H1 (cell line): ENCODE data around the gene GRM7. TPM values are rescaled to one million over a fixed set of nuclear protein-coding genes. Genes with fewer than 3 reads are reported as not detected.

Source experiments
- CTCF ChIA-PET: fragments of 300-600 bp; sonication (Branson Sonifier 250); formaldehyde crosslinking; loops from one replicate; lab custom pipeline; 2021; ENCODE audit not compliant: partially characterized antibody; lab: Charles Lee
- POLR2A ChIA-PET: fragments of 300-600 bp; sonication (Branson Sonifier 250); formaldehyde crosslinking; loops from one replicate; lab custom pipeline; 2021; ENCODE audit warnings: inconsistent platforms; ENCODE audit not compliant: partially characterized antibody; lab: Charles Lee
- DNase-seq, 2 experiments: peaks; one replicate each; pipeline versions ENCODE4 v3.0.0 to v3.0.0-alpha.2; 2010 to 2022; ENCODE audit warnings: low spot score in 2 of 2, low read depth in 1 of 2, mixed read lengths in 1 of 2
- FAIRE-seq: peaks from 2 replicates; lab custom pipeline; 2011; peaks lifted over from hg19 to GRCh38; lab: Jason Lieb, UNC
- H2AFZ ChIP-seq: 2 replicates; pipeline ENCODE4 v1.8.1; 2012; ENCODE audit warnings: low read length, inconsistent platforms
- H2AK5ac ChIP-seq: 2 replicates; pipeline ENCODE4 v1.6.1; 2013; ENCODE audit warnings: low read depth, low read length
- H2BK120ac ChIP-seq: replicated peaks from 2 replicates; pipeline ENCODE3; 2013; ENCODE audit warnings: low read depth, low read length, inconsistent platforms
- H2BK12ac ChIP-seq: 2 replicates; pipeline ENCODE4 v1.6.1; 2013; ENCODE audit warnings: low read depth, low read length
- H2BK15ac ChIP-seq: 2 replicates; pipeline ENCODE4 v1.6.1; 2013; ENCODE audit warnings: low read length
- H2BK20ac ChIP-seq: 2 replicates; pipeline ENCODE4 v1.6.1; 2013; ENCODE audit warnings: low read length
- H2BK5ac ChIP-seq: 2 replicates; pipeline ENCODE4 v1.6.1; 2013; ENCODE audit warnings: low read depth, low read length
- H3K14ac ChIP-seq: 2 replicates; pipeline ENCODE4 v1.6.1; 2013; ENCODE audit warnings: inconsistent platforms; ENCODE audit not compliant: insufficient read length
- H3K18ac ChIP-seq: 2 replicates; pipeline ENCODE4 v1.6.1; 2013; ENCODE audit warnings: low read length; ENCODE audit errors: extremely low read depth
- H3K23ac ChIP-seq: 2 replicates; pipeline ENCODE4 v1.6.1; 2013; ENCODE audit warnings: inconsistent platforms; ENCODE audit not compliant: insufficient read length
- H3K23me2 ChIP-seq: 2 replicates; pipeline ENCODE4 v1.6.1; 2013; ENCODE audit warnings: low read depth, low read length
- H3K27ac ChIP-seq: 2 replicates; pipeline ENCODE4 v1.6.1; 2011; ENCODE audit warnings: low read depth, low read length, inconsistent platforms
- H3K27me3 ChIP-seq, 4 experiments: replicated peaks in 1 of 4; 1 replicate in 1 of 4; 2 replicates in 3 of 4; pipeline versions ENCODE4 v1.6.1 to v1.8.1; 2011 to 2013; ENCODE audit warnings: low read length in 3 of 4, mild to moderate bottlenecking in 3 of 4, inconsistent platforms in 2 of 4, mixed read lengths in 2 of 4, moderate library complexity in 1 of 4; ENCODE audit not compliant: control insufficient read depth in 3 of 4, insufficient read depth in 3 of 4; ENCODE audit errors: extremely low read depth in 1 of 4
- H3K36me3 ChIP-seq, 4 experiments: 2 replicates each; pipeline versions ENCODE4 v1.6.1 to v1.8.1; 2011 to 2013; ENCODE audit warnings: mild to moderate bottlenecking in 4 of 4, low read length in 3 of 4, moderate library complexity in 2 of 4, control low read depth in 1 of 4, inconsistent platforms in 1 of 4; ENCODE audit not compliant: insufficient read depth in 4 of 4, control insufficient read depth in 2 of 4
- H3K4ac ChIP-seq: replicated peaks from 2 replicates; pipeline ENCODE3; 2013; ENCODE audit warnings: low read length, low read depth, mixed read lengths, inconsistent platforms; ENCODE audit not compliant: insufficient read length
- H3K4me1 ChIP-seq, 4 experiments: replicated peaks in 1 of 4; 1 replicate in 1 of 4; 2 replicates in 3 of 4; pipeline versions ENCODE4 v1.6.1 to v1.8.1; 2011 to 2013; ENCODE audit warnings: low read length in 3 of 4, inconsistent platforms in 2 of 4, mixed read lengths in 1 of 4; ENCODE audit not compliant: insufficient read depth in 4 of 4, control insufficient read depth in 3 of 4
- H3K4me2 ChIP-seq, 2 experiments: 2 replicates each; pipeline versions ENCODE4 v1.6.1 to v1.8.1; 2011 to 2013; ENCODE audit warnings: low read depth in 2 of 2, low read length in 2 of 2, control low read depth in 1 of 2, inconsistent platforms in 1 of 2, mild to moderate bottlenecking in 1 of 2; ENCODE audit not compliant: insufficient read depth in 1 of 2
- H3K4me3 ChIP-seq, 4 experiments: fragments of 200-600, 300-600 bp in 1 of 4; sonication (generic), shearing (Covaris generic), sonication (Bioruptor Twin) in 1 of 4; 2 replicates each; pipeline versions ENCODE4 v1.5.1 to v1.8.1; 2011 to 2016; ENCODE audit warnings: low read length in 4 of 4, low read depth in 3 of 4, control low read depth in 2 of 4, inconsistent platforms in 2 of 4, mild to moderate bottlenecking in 2 of 4, mixed read lengths in 1 of 4, moderate library complexity in 1 of 4; ENCODE audit not compliant: insufficient read depth in 2 of 4; ENCODE audit errors: extremely low read depth in 1 of 4
- H3K56ac ChIP-seq: replicated peaks from 2 replicates; pipeline ENCODE3; 2013; ENCODE audit warnings: low read depth, mild to moderate bottlenecking, mixed read lengths, low read length, inconsistent platforms; ENCODE audit not compliant: insufficient read length
- H3K79me1 ChIP-seq: 2 replicates; pipeline ENCODE4 v1.6.1; 2013; ENCODE audit warnings: low read depth, low read length, control low read depth
- H3K79me2 ChIP-seq, 2 experiments: 2 replicates each; pipeline versions ENCODE4 v1.6.1 to v1.8.1; 2012 to 2013; ENCODE audit warnings: low read length in 2 of 2, mild to moderate bottlenecking in 2 of 2, inconsistent platforms in 1 of 2; ENCODE audit not compliant: insufficient read depth in 2 of 2, control insufficient read depth in 1 of 2
- H3K9ac ChIP-seq, 4 experiments: replicated peaks in 1 of 4; 1 replicate in 1 of 4; 2 replicates in 3 of 4; pipeline versions ENCODE4 v1.6.1 to v1.8.1; 2011 to 2013; ENCODE audit warnings: low read depth in 3 of 4, low read length in 3 of 4, control low read depth in 2 of 4, mild to moderate bottlenecking in 2 of 4, moderate library complexity in 2 of 4, inconsistent platforms in 1 of 4; ENCODE audit errors: extremely low read depth in 1 of 4
- H3K9me3 ChIP-seq, 2 experiments: 2 replicates each; pipeline versions ENCODE4 v1.6.1 to v1.8.1; 2012 to 2013; ENCODE audit warnings: mild to moderate bottlenecking in 2 of 2, moderate library complexity in 2 of 2, control low read depth in 1 of 2, inconsistent platforms in 1 of 2, low read depth in 1 of 2, low read length in 1 of 2, mixed read lengths in 1 of 2; ENCODE audit not compliant: insufficient read depth in 2 of 2
- H4K20me1 ChIP-seq, 2 experiments: replicated peaks in 1 of 2; 2 replicates each; pipeline versions ENCODE3 to v1.8.1; 2011 to 2013; ENCODE audit warnings: inconsistent platforms in 2 of 2, low read length in 2 of 2, mild to moderate bottlenecking in 1 of 2; ENCODE audit not compliant: insufficient read depth in 2 of 2, control insufficient read depth in 1 of 2
- H4K5ac ChIP-seq: 2 replicates; pipeline ENCODE4 v1.6.1; 2013; ENCODE audit warnings: low read length, low read depth, mixed read lengths, inconsistent platforms; ENCODE audit not compliant: insufficient read length
- H4K8ac ChIP-seq: 2 replicates; pipeline ENCODE4 v1.8.0; 2013; ENCODE audit warnings: mild to moderate bottlenecking, moderate library complexity, low read length, inconsistent platforms; ENCODE audit not compliant: insufficient read depth; ENCODE audit errors: extremely low read depth
- H4K91ac ChIP-seq: replicated peaks from 2 replicates; pipeline ENCODE3; 2013; ENCODE audit warnings: low read length, mixed read lengths, inconsistent platforms; ENCODE audit not compliant: insufficient read length
- CBX8 ChIP-seq: fragments of 300-800, 300-1000 bp; sonication (generic); IDR thresholded peaks from 2 replicates; pipeline ENCODE4 v1.7.1; 2016; ENCODE audit warnings: low read depth, low read length, borderline replicate concordance
- CEBPB ChIP-seq: IDR thresholded peaks from 2 replicates; pipeline ENCODE4 v1.6.1; 2012; ENCODE audit warnings: low read depth, low read length
- CTBP2 ChIP-seq: IDR thresholded peaks from 2 replicates; pipeline ENCODE4 v1.7.0; 2011; ENCODE audit warnings: borderline replicate concordance, mild to moderate bottlenecking, moderate library complexity, mixed read lengths, low read length; ENCODE audit not compliant: insufficient read depth, insufficient read length
- KDM4A ChIP-seq: IDR thresholded peaks from one replicate; pipeline ENCODE4 v1.7.1; 2012; ENCODE audit warnings: low read depth, mild to moderate bottlenecking, moderate library complexity, low read length, inconsistent platforms; ENCODE audit not compliant: severe bottlenecking
- RAD21 ChIP-seq, 2 experiments: IDR thresholded peaks in 1 of 2; conservative IDR thresholded peaks in 1 of 2; 2 replicates each; pipeline ENCODE4 v1.6.1; 2011; ENCODE audit warnings: low read depth in 2 of 2, low read length in 2 of 2, improper control_type of control experiment in 1 of 2, inconsistent platforms in 1 of 2, mild to moderate bottlenecking in 1 of 2, moderate library complexity in 1 of 2
- RNF2 ChIP-seq: fragments of 200-900, 300-1000 bp; sonication (generic); IDR thresholded peaks from 2 replicates; pipeline ENCODE4 v1.7.1; 2016; ENCODE audit warnings: borderline replicate concordance, low read depth, mild to moderate bottlenecking, antibody characterized with exemption, low read length; ENCODE audit not compliant: poor library complexity, severe bottlenecking; ENCODE audit errors: missing control alignments
- TEAD4 ChIP-seq: IDR thresholded peaks from 2 replicates; pipeline ENCODE4 v1.6.1; 2012; ENCODE audit warnings: low read depth, low read length, inconsistent platforms, mixed read lengths
- whole genome bisulfite sequencing, 2 experiments: shearing (Covaris generic) in 1 of 2; methylation state at CpG; one replicate each; pipeline versions ENCODE4 v1.1.6 to v1.1.7; 2013 to 2015; ENCODE audit warnings: low lambda C conversion rate in 2 of 2, mixed read lengths in 2 of 2, inconsistent platforms in 1 of 2, low coverage in 1 of 2, missing lambda C conversion rate in 1 of 2; ENCODE audit not compliant: insufficient replicate concordance in 2 of 2, insufficient coverage in 1 of 2, insufficient read length in 1 of 2; ENCODE audit errors: extremely low coverage in 1 of 2, missing lambda C conversion rate in 1 of 2; 5-methylcytosine and 5-hydroxymethylcytosine counted together
- polyA plus RNA-seq, 7 experiments: library from polyadenylated mRNA; depleted of rRNA in 3 of 7; stranded (reverse) in 5 of 7; unstranded in 2 of 7; fragments of >200 nt in 5 of 7; fragments of 200-250 nt in 2 of 7; gene quantifications; 1 replicate in 5 of 7; 2 replicates in 1 of 7; 4 replicates in 1 of 7; pipeline versions ENCODE4 v1.2.1 to v1.2.3, GENCODE V29; 2011 to 2013; ENCODE audit warnings: missing spikeins in 2 of 7, mixed read lengths in 2 of 7
- total RNA-seq: library from RNA; stranded (reverse); fragmentation: NEBNext Ultra II Directional; extraction: Animal tissue kit (Norgen Biotek cat#: 25700); gene quantifications from 2 replicates; pipeline ENCODE4 v1.2.1, GENCODE V29; 2021
- TF ChIP-seq, protein P1 (sequence below): IDR thresholded peaks from 2 replicates; pipeline ENCODE4 v1.6.1; 2012; ENCODE audit warnings: inconsistent platforms
- TF ChIP-seq, protein P2 (sequence below), 3 experiments: IDR thresholded peaks; 1 replicate in 2 of 3; 2 replicates in 1 of 3; pipeline versions ENCODE4 v1.5.1 to v1.6.1; 2011; ENCODE audit warnings: low read length in 3 of 3, mild to moderate bottlenecking in 3 of 3, inconsistent platforms in 2 of 3, low read depth in 1 of 3, moderate library complexity in 1 of 3; ENCODE audit not compliant: insufficient read depth in 1 of 3; ENCODE audit errors: control extremely low read depth in 1 of 3

Gene GRM7
- total and polyA plus RNA-seq, 2 of the 8 experiments (the other 6 are each of a cell fraction or from before 2014, with no cell fraction given) = 0.17 to 0.24 TPM

DNA sequence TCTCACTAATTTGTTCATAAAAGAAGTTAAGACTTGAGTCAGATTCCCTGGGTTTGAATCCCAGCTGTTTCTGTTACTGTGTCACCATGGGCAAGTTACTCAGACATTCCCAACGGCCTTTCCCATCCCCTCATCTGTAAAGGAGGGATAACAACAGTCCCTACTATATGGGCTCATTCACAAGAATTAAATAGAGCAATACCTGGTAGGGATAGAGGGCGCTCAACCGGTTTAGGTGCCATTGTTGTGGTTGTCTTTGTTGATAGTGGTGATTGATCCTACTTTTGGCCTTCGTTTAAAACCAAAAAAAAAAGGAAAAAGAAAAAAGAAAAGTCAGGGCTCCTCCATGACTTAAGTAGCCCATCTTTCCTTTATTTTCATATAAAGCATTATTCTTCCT is 563.1 kb downstream of the GRM7 start:
- H2BK5ac ChIP-seq = no peak overlapping the region
- no peak overlapping the region for H3K23ac ChIP-seq
- H2BK120ac ChIP-seq = no peak overlapping the region
- H2AK5ac ChIP-seq = no peak overlapping the region
- no peak overlapping the region for H3K56ac ChIP-seq
- no peaks in the 10 kb centered on the region for H3K4me1 ChIP-seq
- H4K5ac ChIP-seq = no peak overlapping the region
- no peak overlapping the region for H2BK12ac ChIP-seq
- no peak overlapping the region for H4K91ac ChIP-seq
- H2BK20ac ChIP-seq = no peak overlapping the region
- H3K4ac ChIP-seq = no peak overlapping the region
- ChIA-PET POLR2A (no interaction called here), CTCF (interaction anchor here (0.6 to 3.6 kb wide), 8 partner anchors 10 to 321 kb away, joined by 3 to 14 read pairs (median 3); no protein-coding TSS in a partner anchor)
- no peak overlapping the region for H3K9ac ChIP-seq
- no peak overlapping the region for H3K18ac ChIP-seq
- WGBS, 2 experiments = 62% methylated on average over 4 of the region's 4 CpGs; no CpG with 5 or more reads in 1 of the 2 experiments
- H4K8ac ChIP-seq = no peak overlapping the region
- H3K36me3 ChIP-seq = no peaks in the 10 kb centered on the region
- no peak for DNase-seq
- no peak overlapping the region for H2BK15ac ChIP-seq
- H3K14ac ChIP-seq = no peak overlapping the region
- no peak overlapping the region for H2AFZ ChIP-seq
- no peak overlapping the region for H3K27ac ChIP-seq
- no peaks in the 10 kb centered on the region for H3K79me1 ChIP-seq
- no peaks in the 10 kb centered on the region for H3K23me2 ChIP-seq
- H3K9me3 ChIP-seq = no peaks in the 10 kb centered on the region
- no peaks in the 10 kb centered on the region for H3K79me2 ChIP-seq
- no peaks in the 10 kb centered on the region for H3K27me3 ChIP-seq
- no peak overlapping the region for H3K4me3 ChIP-seq
- H3K4me2 ChIP-seq = no peak overlapping the region
- no peaks in the 10 kb centered on the region for H4K20me1 ChIP-seq
- peak; percentile 69 for FAIRE-seq
- no peak for TF ChIP-seq RNF2
- no peak for TF ChIP-seq CTBP2
- no peak for TF ChIP-seq CEBPB
- TF ChIP-seq CBX8 = no peak
- TF ChIP-seq, protein P1, sequence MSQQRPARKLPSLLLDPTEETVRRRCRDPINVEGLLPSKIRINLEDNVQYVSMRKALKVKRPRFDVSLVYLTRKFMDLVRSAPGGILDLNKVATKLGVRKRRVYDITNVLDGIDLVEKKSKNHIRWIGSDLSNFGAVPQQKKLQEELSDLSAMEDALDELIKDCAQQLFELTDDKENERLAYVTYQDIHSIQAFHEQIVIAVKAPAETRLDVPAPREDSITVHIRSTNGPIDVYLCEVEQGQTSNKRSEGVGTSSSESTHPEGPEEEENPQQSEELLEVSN = no peak
- TF ChIP-seq, protein P2, sequence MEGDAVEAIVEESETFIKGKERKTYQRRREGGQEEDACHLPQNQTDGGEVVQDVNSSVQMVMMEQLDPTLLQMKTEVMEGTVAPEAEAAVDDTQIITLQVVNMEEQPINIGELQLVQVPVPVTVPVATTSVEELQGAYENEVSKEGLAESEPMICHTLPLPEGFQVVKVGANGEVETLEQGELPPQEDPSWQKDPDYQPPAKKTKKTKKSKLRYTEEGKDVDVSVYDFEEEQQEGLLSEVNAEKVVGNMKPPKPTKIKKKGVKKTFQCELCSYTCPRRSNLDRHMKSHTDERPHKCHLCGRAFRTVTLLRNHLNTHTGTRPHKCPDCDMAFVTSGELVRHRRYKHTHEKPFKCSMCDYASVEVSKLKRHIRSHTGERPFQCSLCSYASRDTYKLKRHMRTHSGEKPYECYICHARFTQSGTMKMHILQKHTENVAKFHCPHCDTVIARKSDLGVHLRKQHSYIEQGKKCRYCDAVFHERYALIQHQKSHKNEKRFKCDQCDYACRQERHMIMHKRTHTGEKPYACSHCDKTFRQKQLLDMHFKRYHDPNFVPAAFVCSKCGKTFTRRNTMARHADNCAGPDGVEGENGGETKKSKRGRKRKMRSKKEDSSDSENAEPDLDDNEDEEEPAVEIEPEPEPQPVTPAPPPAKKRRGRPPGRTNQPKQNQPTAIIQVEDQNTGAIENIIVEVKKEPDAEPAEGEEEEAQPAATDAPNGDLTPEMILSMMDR (IDR thresholded peaks at IDR 0.05; ENCODE audit: control extremely low read depth in 1 of 3, insufficient read depth in 1 of 3, low read depth in 1 of 3, low read length in 3 of 3) = peak in 1 of 3 experiments; percentile 9; a peak in 1 of 4 replicates
- no peak for TF ChIP-seq KDM4A
- TF ChIP-seq RAD21 (IDR thresholded peaks at IDR 0.05 in 1 of 2, conservative IDR thresholded peaks at IDR 0.05 in 1 of 2; ENCODE audit: low read depth in 2 of 2, low read length in 2 of 2) = peak in 1 of 2 experiments; percentile 16; a peak in 1 of 4 replicates
- no peak for TF ChIP-seq TEAD4
